Mesothelial cell of epicardium (in vitro differentiated cells): ENCODE measurements around the gene NOS3. TPM values are rescaled to one million over a fixed set of nuclear protein-coding genes. Genes with fewer than 3 reads are reported as not detected.

ENCODE experiments used
- DNase-seq, 2 experiments: peaks; one replicate each; pipeline ENCODE4 v3.0.0; 2021; ENCODE audit warnings: low spot score in 2 of 2; ENCODE audit not compliant: unreplicated experiment in 2 of 2
- H3K27ac Mint-ChIP-seq: 2 replicates; pipeline ENCODE4 v1.8.0; 2021; ENCODE audit warnings: mixed read lengths
- H3K27me3 Mint-ChIP-seq: 2 replicates; pipeline ENCODE4 v1.8.0; 2021; ENCODE audit warnings: low read depth, mixed read lengths
- H3K36me3 Mint-ChIP-seq: 2 replicates; pipeline ENCODE4 v1.8.0; 2021; ENCODE audit warnings: mixed read lengths
- H3K4me1 Mint-ChIP-seq: 2 replicates; pipeline ENCODE4 v1.8.0; 2021; ENCODE audit warnings: mixed read lengths
- H3K4me3 Mint-ChIP-seq: 2 replicates; pipeline ENCODE4 v1.8.0; 2021; ENCODE audit warnings: mild to moderate bottlenecking, moderate library complexity, mixed read lengths
- H3K9me3 Mint-ChIP-seq: 2 replicates; pipeline ENCODE4 v1.8.0; 2021; ENCODE audit warnings: mixed read lengths
- CTCF ChIP-seq: fragments of 200-600 bp; sonication (generic); IDR thresholded peaks from one replicate; pipeline ENCODE4 v1.5.0; 2021; ENCODE audit warnings: antibody characterized with exemption; ENCODE audit not compliant: unreplicated experiment
- total RNA-seq: library from RNA; stranded (reverse); gene quantifications from 3 replicates; pipeline ENCODE4 v1.2.1, GENCODE V29; 2021

NOS3 gene
- total RNA-seq, 1 donor from 2014 or later, result 6.0 TPM

DNA sequence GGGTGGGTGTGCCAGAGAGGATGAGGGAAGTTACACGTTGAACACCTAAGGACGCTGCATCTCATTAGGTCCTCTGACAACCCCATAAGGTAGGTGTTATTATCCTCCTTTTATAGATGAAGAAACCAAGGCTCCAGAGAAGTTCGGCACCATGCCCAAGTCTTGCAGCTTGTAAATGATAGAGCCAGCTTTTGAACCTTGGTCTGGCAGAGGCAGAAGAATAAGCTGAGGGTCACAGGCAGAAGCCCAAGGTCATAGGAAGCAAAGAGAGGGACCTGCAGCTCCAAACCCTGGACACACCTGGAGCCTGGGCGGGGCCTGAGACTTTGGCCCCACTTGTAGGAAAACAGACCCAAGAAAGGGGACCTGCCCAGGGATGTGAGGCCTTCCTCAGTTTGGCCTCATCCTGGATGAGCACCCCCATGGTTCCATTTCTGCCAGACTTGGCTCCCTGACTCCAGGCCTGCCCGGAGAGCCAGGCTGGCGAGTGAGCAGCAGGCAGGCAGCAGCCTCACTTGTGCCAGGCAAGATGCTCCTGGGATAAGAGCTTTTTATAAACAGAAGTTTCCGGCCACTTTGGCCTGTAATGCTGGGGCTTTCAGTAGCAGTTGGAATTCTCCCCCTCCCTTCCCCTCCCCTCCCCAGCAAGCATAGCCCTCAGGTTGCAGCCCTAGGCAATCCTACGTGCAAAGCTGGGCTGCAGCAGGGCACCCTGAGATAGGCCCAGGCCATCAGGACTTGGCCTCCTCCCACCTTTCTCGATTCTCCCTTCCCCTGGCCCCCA is 15.1 kb upstream of the NOS3 start:
- Mint-ChIP-seq H3K9me3 (no peaks in the 10 kb centered on the region), H3K27me3 (peaks cover 72% of the 10 kb centered on the region), H3K4me1 (peaks cover 43% of the 10 kb centered on the region), H3K27ac (no peak overlapping the region), H3K36me3 (no peaks in the 10 kb centered on the region), H3K4me3 (peak overlapping the region; percentile 61)
- DNase-seq, result no peak
- TF ChIP-seq CTCF, result no peak

DNA sequence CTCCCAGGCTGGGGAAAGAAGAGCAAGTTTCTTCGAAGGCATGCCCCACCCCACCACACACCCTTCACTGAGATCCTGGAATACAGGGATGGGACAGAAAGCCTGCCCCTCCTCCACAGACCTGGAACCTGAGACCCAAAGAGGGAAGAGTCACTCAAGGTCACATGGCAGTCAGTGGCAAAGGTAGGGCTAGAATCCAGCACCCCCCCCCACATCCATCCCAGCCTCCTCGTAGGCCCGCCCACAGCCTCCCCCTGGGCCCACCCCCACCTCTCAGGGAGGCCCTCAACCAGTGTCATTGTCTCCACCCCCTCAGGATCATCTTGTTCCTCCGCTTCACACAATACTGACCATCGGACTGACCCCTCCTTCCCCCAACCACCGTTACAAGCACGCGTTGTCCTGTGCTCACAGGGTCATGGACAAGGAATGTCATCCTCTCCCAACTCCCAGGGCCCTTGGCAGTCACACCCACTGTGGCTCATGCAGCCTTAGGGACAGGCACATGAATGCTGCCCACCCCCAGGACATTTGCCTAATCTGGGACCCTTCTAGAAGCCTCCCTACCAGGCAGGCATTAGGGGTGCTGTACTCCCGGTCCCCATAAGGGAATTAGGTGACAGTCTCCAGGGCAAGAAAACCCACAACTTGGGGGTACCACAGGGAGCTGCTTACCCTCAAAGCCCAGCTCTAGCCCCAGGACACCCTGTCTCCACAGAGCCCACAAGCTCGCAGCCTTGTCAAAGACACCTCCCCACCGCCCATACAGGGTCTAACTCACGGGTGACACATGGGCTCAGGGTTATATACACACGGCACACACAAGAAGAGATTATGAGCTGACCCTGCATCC is 14.1 kb upstream of the NOS3 start:
- Mint-ChIP-seq H3K36me3 (no peaks in the 10 kb centered on the region), H3K4me1 (peaks cover 35% of the 10 kb centered on the region), H3K9me3 (no peaks in the 10 kb centered on the region), H3K27me3 (peaks cover 79% of the 10 kb centered on the region), H3K27ac (no peak overlapping the region), H3K4me3 (peak overlapping the region; percentile 74)
- TF ChIP-seq CTCF, result no peak
- DNase-seq, result no peak

DNA sequence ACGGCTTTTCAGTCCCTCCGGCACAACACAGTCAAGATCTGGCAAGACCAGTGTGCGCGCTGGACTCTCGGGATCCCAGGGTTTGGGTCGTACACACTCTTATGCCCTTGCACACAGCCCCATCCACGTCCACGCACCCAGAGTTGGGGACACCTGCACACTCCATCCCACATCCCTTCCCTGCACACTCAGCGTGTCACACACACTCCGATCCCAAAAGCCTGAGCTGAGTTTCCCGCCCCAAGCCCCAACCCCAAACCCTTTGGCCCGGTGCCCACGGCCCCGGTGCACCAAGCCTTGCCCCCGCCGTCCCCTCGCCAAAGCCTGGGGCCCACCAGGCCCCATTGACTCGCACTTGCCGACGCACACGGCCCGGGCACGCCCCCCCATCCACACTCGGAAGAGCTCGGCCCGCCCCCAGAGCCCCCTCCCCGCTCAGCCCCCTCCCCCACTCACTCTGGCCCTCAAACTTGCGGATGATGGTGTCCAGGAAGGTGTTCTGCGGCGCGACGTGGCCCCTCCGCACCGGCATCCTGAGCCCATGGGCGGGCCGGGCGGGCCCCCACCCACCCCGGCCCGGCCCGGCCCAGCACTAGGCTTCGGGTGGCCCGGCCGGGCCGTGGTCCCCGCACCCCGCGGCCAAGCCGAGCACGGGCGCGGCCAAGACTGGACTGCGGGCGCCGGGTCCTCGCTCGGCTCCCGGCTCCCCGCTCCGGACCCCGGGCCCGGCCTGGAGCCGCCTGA is 13.3 kb upstream of the NOS3 start:
- peak overlapping the region; percentile 74 for H3K4me3 Mint-ChIP-seq
- no peaks in the 10 kb centered on the region for H3K36me3 Mint-ChIP-seq
- H3K9me3 Mint-ChIP-seq, result no peaks in the 10 kb centered on the region
- DNase-seq, result no peak
- peaks cover 28% of the 10 kb centered on the region for H3K4me1 Mint-ChIP-seq
- no peak overlapping the region for H3K27ac Mint-ChIP-seq
- no peak for TF ChIP-seq CTCF
- H3K27me3 Mint-ChIP-seq, result peaks cover 83% of the 10 kb centered on the region

- Mint-ChIP-seq H3K4me1 (peaks cover 25% of the 10 kb centered on the region), H3K9me3 (no peaks in the 10 kb centered on the region), H3K4me3 (peak within 1 kb of the TSS; percentile 74), H3K36me3 (no peaks in the 10 kb centered on the region), H3K27me3 (peaks cover 84% of the 10 kb centered on the region), H3K27ac (no peak within 1 kb of the TSS)
- no peak for TF ChIP-seq CTCF
- no peak for DNase-seq
These were observed 12.6 kb upstream of the NOS3 start, which contains the start of gene KCNH2 for GRCh38 chr7:150978126-150978789. Gene KCNH2 (minus strand): TSS chr7:150978321. CDS start chr7:150977913, 408 bp downstream.
